ENCODE results near the gene MOGAT3. TPM values are rescaled to one million over a fixed set of nuclear protein-coding genes. Genes with fewer than 3 reads are reported as not detected.
A peak's percentile ranks its signal among the peaks of the same experiment; 100 is the strongest.

Gene MOGAT3
- total and polyA plus RNA-seq, 9 of the 15 experiments (the other 6 are each of a cell fraction or from before 2014, with no cell fraction given) = 0.07 to 0.17 (median 0.13) TPM; not detected in 6

DNA sequence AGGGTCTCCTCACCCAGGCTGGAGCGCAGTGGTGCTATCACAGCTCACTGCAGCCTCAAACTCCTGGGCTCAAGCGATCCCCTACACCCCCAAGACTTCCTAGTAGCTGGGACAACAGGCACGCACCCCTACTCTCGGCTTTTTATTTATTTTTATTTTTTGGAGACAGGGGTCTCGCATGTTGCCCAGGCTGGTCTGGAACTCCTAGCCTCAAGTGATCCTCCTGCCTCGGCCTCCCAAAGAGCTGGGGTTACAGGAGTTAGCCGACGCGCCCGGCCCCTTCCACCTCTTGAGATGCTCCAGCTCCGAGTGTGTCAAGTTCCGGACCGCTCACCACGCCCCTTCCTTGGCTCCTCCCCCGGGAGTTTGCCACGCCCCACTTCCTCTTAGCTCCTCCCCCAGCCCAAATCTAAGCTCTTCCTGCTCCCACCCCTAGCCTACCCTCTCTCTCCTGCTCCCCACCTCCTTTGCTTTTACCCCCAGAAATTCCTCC, 27.0 kb downstream of the MOGAT3 start (continued):
- TF ChIP-seq, protein P1, sequence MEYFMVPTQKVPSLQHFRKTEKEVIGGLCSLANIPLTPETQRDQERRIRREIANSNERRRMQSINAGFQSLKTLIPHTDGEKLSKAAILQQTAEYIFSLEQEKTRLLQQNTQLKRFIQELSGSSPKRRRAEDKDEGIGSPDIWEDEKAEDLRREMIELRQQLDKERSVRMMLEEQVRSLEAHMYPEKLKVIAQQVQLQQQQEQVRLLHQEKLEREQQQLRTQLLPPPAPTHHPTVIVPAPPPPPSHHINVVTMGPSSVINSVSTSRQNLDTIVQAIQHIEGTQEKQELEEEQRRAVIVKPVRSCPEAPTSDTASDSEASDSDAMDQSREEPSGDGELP (CRISPR knock-in tag; IDR thresholded peaks at IDR 0.05; ENCODE audit: borderline replicate concordance) = 0 out of 2 replicates have a peak, but pooled peaks have one; percentile 8
- TF ChIP-seq TRIM28 (IDR thresholded peaks at IDR 0.05) = peak; percentile 66; the same call in 1 of the 2 replicates
- TF ChIP-seq SUPT5H (IDR thresholded peaks at IDR 0.05) = peak; percentile 42; the same call in 1 of the 2 replicates
- TF ChIP-seq, protein P2, sequence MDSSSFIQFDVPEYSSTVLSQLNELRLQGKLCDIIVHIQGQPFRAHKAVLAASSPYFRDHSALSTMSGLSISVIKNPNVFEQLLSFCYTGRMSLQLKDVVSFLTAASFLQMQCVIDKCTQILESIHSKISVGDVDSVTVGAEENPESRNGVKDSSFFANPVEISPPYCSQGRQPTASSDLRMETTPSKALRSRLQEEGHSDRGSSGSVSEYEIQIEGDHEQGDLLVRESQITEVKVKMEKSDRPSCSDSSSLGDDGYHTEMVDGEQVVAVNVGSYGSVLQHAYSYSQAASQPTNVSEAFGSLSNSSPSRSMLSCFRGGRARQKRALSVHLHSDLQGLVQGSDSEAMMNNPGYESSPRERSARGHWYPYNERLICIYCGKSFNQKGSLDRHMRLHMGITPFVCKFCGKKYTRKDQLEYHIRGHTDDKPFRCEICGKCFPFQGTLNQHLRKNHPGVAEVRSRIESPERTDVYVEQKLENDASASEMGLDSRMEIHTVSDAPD (CRISPR knock-in tag; IDR thresholded peaks at IDR 0.05) = no peak
- TF ChIP-seq HDAC1 (IDR thresholded peaks at IDR 0.05) = peak in 1 of 2 experiments; percentile 16; a peak in 1 of 4 replicates
- 0 out of 2 replicates have a peak, but pooled peaks have one; percentile 31 for TF ChIP-seq GABPB1 (CRISPR knock-in tag; IDR thresholded peaks at IDR 0.05)
- TF ChIP-seq GABPA (tag; conservative IDR thresholded peaks at IDR 0.05; ENCODE audit: low read depth) = 0 out of 2 replicates have a peak, but pooled peaks have one; percentile 27
- TF ChIP-seq OTX1 (CRISPR knock-in tag; IDR thresholded peaks at IDR 0.05) = 0 out of 2 replicates have a peak, but pooled peaks have one; percentile 11

Measured in K562 (cell line).